Activated CD4-positive, alpha-beta T cell treated with anti-CD3 and anti-CD28 coated beads, Interleukin-2, amount 10 ng/mL, durations not matched to agents 7 days and 5 days (primary cell): Measurements from ENCODE around the gene TSPOAP1. TPM values are rescaled to one million over a fixed set of nuclear protein-coding genes. Genes with fewer than 3 reads are reported as not detected.
A peak's percentile ranks its signal among the peaks of the same experiment; 100 is the strongest.

Experiments used
- CTCF ChIA-PET: fragments of 350-600 bp; sonication (Branson Sonifier 250); formaldehyde crosslinking; loops from one replicate; lab custom pipeline; 2021; ENCODE audit warnings: antibody characterized with exemption; lab: Charles Lee
- POLR2A ChIA-PET: fragments of 350-600 bp; sonication (Branson Sonifier 250); formaldehyde crosslinking; loops from one replicate; lab custom pipeline; 2021; ENCODE audit warnings: antibody characterized with exemption; lab: Charles Lee
- DNase-seq: peaks from one replicate; pipeline ENCODE4 v3.0.0-alpha.2; 2020
- H3K27ac Mint-ChIP-seq: one replicate; pipeline ENCODE4 v1.8.0; 2021; ENCODE audit warnings: mild to moderate bottlenecking, moderate library complexity, mixed read lengths
- H3K27me3 Mint-ChIP-seq: one replicate; pipeline ENCODE4 v1.8.0; 2021; ENCODE audit warnings: mixed read lengths
- H3K36me3 Mint-ChIP-seq: one replicate; pipeline ENCODE4 v1.8.0; 2021; ENCODE audit warnings: low read depth, mixed read lengths
- H3K4me1 Mint-ChIP-seq: one replicate; pipeline ENCODE4 v1.8.0; 2021; ENCODE audit warnings: mixed read lengths
- H3K4me3 Mint-ChIP-seq: one replicate; pipeline ENCODE4 v1.8.0; 2021; ENCODE audit warnings: mild to moderate bottlenecking, moderate library complexity, mixed read lengths
- H3K9me3 Mint-ChIP-seq: one replicate; pipeline ENCODE4 v1.8.0; 2021; ENCODE audit warnings: mixed read lengths
- total RNA-seq, 2 experiments: library from RNA; stranded (reverse); gene quantifications; one replicate each; pipeline ENCODE4 v1.2.3, GENCODE V29; 2021

Gene TSPOAP1
- total RNA-seq, 2 experiments from 2014 or later = 44.1 to 57.5 TPM

DNA sequence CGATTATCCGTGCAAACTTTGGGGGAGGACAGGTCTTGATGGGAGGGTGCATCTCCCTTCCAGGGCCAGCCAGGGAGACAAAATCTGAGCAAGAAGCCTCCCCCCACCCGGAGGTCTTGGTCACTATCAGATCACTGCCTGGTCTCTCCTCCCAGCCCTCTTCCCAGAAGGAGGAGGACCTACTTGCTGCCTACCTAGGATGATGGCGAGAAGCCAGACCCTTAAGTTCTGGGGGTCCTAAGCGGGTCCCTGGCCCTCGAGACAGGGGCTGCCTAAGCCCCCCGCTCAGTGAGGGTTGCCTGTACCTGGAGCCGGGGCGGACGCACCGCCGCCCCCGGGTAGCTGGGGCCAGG, 4.6 kb downstream of the TSPOAP1 start:
- POLR2A ChIA-PET = no interaction called here
- CTCF ChIA-PET = interaction anchor here (3.4 kb wide), 1 partner anchor 20 kb away, joined by 10 read pairs; no protein-coding TSS in a partner anchor
- no peak overlapping the region for H3K4me3 Mint-ChIP-seq
- H3K4me1 Mint-ChIP-seq = peaks cover 30% of the 10 kb centered on the region
- no peaks in the 10 kb centered on the region for H3K9me3 Mint-ChIP-seq
- DNase-seq = no peak
- H3K36me3 Mint-ChIP-seq = peaks cover 12% of the 10 kb centered on the region
- H3K27ac Mint-ChIP-seq = no peak overlapping the region
- H3K27me3 Mint-ChIP-seq = peaks cover 4% of the 10 kb centered on the region

DNA sequence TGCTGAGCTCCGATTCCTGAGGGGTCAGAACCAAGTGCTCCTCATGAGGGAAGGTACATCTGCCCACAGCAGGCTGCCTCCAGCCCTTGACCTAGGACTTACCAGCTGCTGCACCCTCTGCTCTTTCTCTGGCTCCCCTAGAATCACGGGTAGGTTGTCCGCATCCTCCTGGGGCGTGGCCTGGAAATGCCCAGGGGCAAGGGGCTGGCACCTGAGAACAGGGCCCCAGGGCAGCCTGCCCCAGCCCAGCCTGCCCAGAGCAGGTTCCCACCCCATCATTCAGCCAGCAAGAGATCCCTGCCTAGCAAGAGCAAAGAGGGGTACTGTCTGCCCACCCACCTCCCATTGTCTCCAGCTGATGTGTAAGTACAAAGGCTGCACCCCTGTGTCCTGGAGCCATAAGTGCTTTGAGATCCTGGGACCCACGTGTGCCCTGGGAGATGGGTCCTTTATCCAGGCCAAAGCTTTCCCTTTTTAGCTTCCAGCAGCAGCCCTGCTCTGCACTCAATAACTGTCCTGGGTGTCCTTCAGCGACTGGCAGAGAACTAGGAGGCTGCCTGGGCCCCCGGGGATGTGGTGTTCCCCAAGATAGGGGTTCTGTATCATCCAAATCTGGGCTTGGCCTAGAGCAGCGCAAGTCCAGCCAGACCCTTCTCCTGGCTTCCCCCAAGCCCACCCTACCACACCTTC, 5.1 kb downstream of the TSPOAP1 start:
- Mint-ChIP-seq H3K27me3 (peaks cover 4% of the 10 kb centered on the region), H3K36me3 (peaks cover 10% of the 10 kb centered on the region), H3K4me1 (peaks cover 26% of the 10 kb centered on the region), H3K9me3 (no peaks in the 10 kb centered on the region), H3K4me3 (no peak overlapping the region), H3K27ac (no peak overlapping the region)
- ChIA-PET CTCF (interaction anchor here (0.5 to 3.4 kb wide), 5 partner anchors 10 to 122 kb away, joined by 5 to 10 read pairs (median 6); partner anchors contain the start of gene RNF43), POLR2A (interaction anchor here (0.6 to 1.2 kb wide), 2 partner anchors 26 to 29 kb away, joined by 3 to 5 read pairs; partner anchors contain the start of gene SUPT4H1)
- DNase-seq = no peak

DNA sequence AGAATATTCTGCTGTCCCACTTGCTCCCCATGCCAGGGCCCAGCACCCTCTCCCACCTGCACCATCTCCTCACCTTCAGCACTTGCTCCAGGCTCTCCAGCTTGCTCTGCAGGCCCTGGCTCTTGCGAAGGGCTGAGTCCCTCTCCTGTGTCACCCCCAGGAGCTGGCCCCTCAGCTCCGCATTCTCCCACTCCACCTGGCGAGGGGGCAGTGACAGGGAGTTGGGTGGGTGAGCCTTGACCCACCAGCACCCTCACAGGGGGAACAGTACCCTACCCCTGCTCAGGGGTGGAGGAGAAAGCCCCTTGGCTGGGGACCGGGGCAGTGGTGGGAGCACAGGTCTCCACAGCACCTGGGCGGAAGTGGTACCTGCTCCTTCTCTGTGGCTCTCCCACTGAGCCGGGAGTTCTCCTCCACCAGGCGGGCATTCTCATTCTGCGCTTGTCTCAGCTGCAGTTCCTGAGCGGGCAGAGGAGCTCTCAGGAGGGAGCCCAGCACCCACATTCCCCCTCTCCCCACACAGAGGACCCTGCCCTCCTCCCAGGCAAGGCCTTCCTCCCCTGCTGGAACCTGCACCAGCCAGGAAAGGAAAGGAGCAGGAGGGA, 5.9 kb downstream of the TSPOAP1 start:
- CTCF ChIA-PET = interaction anchor here (0.5 to 3.4 kb wide), 8 partner anchors 10 to 123 kb away, joined by 5 to 10 read pairs (median 6); partner anchors contain the start of genes RNF43 and SUPT4H1
- Mint-ChIP-seq H3K4me3 (no peak overlapping the region), H3K9me3 (no peaks in the 10 kb centered on the region), H3K36me3 (peaks cover 10% of the 10 kb centered on the region), H3K27me3 (peaks cover 4% of the 10 kb centered on the region), H3K4me1 (peaks cover 24% of the 10 kb centered on the region), H3K27ac (peak overlapping the region; percentile 48)
- POLR2A ChIA-PET = interaction anchor here (0.6 to 1.2 kb wide), 3 partner anchors 13 to 29 kb away, joined by 3 to 5 read pairs (median 4); partner anchors contain the start of gene SUPT4H1
- DNase-seq = no peak

DNA sequence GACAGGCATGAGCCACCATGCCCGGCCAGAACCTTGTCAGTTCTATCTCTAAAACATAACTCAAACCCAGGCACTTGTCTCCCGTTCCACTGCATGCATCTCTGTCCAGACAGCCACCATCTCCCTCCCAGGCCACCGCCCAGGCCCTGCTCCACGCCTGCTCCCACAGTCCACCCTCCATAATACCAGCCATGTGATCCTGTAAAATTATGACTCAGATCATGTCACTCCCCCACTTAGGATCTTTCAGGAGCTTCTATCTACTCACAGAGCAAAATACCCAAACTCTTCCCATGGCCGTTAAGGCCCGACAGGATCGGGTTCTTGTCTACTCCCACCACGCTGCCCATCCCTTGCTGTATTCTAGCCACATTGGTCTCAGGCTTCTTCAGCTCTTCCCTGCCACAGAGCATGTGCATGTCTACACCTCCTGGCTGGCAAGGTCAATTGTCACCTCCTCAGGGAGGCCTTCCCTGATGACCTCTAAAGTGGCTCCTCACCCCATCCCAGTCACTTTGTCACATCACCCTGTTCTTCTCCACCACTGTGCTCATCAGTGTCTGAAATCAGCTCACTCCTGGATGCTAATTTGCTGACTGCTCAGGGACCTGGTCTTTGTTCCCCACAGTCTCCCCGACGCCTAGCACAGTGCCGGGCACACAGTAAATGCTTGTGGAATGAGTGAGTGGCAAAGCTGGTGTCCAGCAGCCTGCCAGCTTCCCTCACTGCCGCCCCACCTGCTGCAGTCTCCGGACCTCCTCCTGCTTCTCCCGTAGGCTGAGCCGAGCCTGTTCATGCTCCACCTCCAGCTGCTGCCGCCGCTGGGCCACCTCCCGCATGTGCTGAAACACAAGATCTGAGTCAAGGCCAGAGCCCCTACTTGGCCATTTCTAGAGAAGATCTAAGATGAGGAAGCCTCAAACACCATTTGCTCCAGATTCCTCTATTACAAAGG, 6.7 kb downstream of the TSPOAP1 start:
- DNase-seq = no peak
- peak overlapping the region; percentile 48 for H3K27ac Mint-ChIP-seq
- H3K9me3 Mint-ChIP-seq = no peaks in the 10 kb centered on the region
- ChIA-PET POLR2A (interaction anchor here (1.0 kb wide), 2 partner anchors 14 to 23 kb away, joined by 3 to 4 read pairs; no protein-coding TSS in a partner anchor), CTCF (interaction anchor here (1.1 to 3.4 kb wide), 5 partner anchors 9 to 30 kb away, joined by 5 to 10 read pairs (median 6); partner anchors contain the start of gene SUPT4H1)
- H3K4me3 Mint-ChIP-seq = no peak overlapping the region
- peaks cover 26% of the 10 kb centered on the region for H3K4me1 Mint-ChIP-seq
- H3K27me3 Mint-ChIP-seq = peaks cover 4% of the 10 kb centered on the region
- H3K36me3 Mint-ChIP-seq = peaks cover 12% of the 10 kb centered on the region

DNA sequence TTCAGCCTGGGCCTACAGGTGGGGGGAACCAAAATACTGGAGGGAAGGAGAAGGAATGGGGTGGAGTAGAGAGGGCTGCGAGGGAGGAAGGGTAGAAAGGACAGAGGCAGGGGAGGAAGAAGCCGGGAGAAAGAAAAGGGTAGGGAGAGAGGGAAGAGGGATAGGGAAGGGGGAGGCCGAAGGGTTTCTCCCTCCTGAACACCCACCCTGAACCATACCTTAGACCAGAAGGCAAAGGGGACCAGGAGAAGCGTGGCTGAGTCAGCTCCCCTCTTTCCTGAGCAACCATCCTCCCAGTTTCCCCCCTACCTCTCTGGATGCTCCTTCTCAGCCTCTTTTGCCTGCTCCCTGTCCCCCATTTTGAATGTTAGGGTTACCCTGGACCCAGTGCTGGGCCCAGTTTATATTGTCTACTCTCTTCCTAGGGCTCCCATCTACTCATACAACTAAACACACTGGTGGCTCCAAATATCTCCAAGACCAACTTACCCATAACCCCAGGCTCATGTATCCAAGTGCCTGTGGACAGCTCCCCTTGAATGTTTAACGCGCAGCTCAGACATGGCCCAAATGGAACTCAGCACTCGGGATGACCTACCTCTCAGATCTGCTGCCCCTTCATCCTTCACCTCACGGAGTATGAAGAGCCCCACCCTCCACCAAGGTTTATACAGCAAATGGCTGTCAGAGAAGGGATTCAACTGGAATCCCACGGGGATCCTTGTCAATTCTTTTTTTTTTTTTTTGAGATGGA, 7.8 kb downstream of the TSPOAP1 start:
- H3K27ac Mint-ChIP-seq = peak overlapping the region; percentile 10
- no peak for DNase-seq
- H3K4me3 Mint-ChIP-seq = no peak overlapping the region
- peaks cover 20% of the 10 kb centered on the region for H3K4me1 Mint-ChIP-seq
- peaks cover 12% of the 10 kb centered on the region for H3K36me3 Mint-ChIP-seq
- no peaks in the 10 kb centered on the region for H3K9me3 Mint-ChIP-seq
- no peaks in the 10 kb centered on the region for H3K27me3 Mint-ChIP-seq
- ChIA-PET POLR2A (no interaction called here), CTCF (interaction anchor here (0.6 to 3.4 kb wide), 3 partner anchors 8 to 150 kb away, joined by 3 to 10 read pairs (median 8); no protein-coding TSS in a partner anchor)

DNA sequence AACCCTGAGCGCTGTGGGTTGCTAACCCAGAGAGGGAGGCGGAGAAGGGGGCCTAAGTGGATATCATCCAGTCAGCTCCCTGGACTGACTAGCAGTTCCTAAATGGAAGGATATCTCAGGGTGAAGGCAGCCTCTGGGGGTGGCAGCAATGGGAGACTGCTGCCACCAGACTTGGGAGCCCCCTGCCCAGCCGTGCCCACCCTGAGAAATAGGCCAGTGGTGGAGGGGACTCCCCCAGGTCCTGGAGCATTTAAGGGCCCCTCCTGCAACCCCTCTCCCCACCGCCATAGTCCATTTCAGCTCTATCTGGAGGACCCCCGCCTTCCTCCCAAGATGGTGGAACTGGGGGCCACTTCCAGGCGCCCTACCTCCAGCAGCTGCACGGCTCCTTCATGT, 8.4 kb downstream of the TSPOAP1 start:
- no peak for DNase-seq
- no peaks in the 10 kb centered on the region for H3K27me3 Mint-ChIP-seq

DNA sequence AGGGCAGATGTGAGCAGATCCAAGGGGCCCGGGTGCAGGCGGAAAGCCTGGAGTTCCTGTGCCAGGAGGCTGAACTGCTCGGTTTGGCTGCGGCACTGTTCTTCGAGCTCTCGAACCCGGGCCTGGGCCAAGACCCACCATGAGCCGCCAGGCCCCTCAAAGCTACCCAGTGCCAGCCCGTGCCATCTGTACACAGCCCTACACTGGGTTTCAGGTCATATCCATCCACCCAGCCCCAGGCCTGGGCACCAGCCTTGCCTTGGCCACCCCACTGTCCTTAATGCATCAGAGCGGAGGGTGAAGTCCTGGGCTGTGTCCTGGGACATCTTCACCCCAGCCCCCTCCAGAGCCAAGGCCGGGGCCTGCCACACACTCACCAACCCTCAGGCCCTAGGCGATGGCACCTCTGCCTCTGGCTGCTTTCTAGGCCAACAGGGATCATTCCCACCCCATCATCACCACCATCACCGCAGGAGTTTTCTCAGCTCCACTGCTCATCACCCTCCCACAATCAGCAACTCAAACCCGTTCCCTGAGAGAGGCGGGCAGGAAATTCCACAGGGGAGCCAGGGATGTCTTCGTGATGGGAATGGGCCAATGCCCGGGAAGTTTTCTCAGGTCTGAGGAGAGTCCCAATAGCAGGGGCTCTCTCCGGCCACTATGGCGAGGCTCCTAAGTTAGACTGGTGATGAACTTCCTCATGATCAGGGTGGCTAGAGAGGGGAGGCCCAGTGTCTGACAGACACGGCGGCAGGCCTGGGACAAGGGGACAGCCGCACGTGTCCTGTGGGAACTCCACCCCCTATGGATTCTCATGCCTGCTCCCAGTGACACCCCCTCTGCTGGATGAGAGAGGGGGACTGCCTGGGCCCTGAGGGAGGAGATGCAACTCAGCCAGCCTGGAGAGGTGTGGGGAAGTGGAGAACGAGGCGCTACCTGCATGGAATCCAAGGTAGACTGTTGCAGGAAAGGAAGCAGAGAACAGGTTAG, 9.1 kb downstream of the TSPOAP1 start:
- DNase-seq = no peak
- Mint-ChIP-seq H3K36me3 (peaks cover 14% of the 10 kb centered on the region), H3K4me3 (no peak overlapping the region), H3K27ac (no peak overlapping the region), H3K27me3 (no peaks in the 10 kb centered on the region), H3K4me1 (peaks cover 17% of the 10 kb centered on the region), H3K9me3 (no peaks in the 10 kb centered on the region)
- CTCF ChIA-PET = interaction anchor here (1.2 to 5.5 kb wide), 4 partner anchors 7 to 36 kb away, joined by 4 to 40 read pairs (median 21); partner anchors contain the start of gene TSPOAP1
- POLR2A ChIA-PET = interaction anchor here (2.4 kb wide), 1 partner anchor 33 kb away, joined by 16 read pairs; the partner anchor contains the start of gene SUPT4H1

More for the DNA sequence above, 8.4 kb downstream of the TSPOAP1 start:
- Mint-ChIP-seq H3K4me3 (no peak overlapping the region), H3K27ac (no peak overlapping the region), H3K36me3 (peaks cover 14% of the 10 kb centered on the region), H3K4me1 (peaks cover 19% of the 10 kb centered on the region), H3K9me3 (no peaks in the 10 kb centered on the region)
- ChIA-PET POLR2A (no interaction called here), CTCF (no interaction called here)

DNA sequence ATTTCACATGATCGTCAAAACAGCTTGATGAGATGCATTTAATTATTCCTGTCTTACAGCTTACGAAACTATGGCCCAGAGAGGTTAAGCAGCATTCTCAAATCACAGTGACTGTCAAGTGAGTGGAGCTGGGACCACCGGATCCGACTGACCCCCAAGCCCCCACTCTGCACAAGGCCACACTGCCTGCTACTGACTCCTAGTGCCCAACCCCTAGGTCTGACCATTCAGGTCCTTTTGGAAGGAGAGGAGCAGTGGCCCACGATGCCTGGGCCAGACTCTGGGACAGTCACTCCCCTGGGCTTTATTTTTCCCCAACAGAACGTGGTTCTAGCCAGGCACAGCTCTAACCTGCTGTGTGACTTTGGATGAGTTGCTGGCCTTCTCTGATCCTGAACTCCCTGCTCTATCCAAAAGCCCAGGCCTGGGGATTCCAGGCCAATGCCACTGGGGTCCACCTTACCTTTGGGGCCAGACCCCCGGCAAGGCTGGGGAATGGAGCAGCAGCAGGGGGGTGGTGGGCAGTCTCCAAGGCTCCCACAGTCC, 9.9 kb downstream of the TSPOAP1 start:
- peaks cover 17% of the 10 kb centered on the region for H3K4me1 Mint-ChIP-seq
- H3K9me3 Mint-ChIP-seq = no peaks in the 10 kb centered on the region
- H3K4me3 Mint-ChIP-seq = no peak overlapping the region
- CTCF ChIA-PET = interaction anchor here (1.2 to 5.5 kb wide), 6 partner anchors 8 to 169 kb away, joined by 4 to 40 read pairs (median 21); partner anchors contain the start of genes HSF5, RNF43 and TSPOAP1
- POLR2A ChIA-PET = interaction anchor here (2.4 kb wide), 1 partner anchor 34 kb away, joined by 16 read pairs; the partner anchor contains the start of gene SUPT4H1
- H3K27me3 Mint-ChIP-seq = no peaks in the 10 kb centered on the region
- peak overlapping the region; percentile 75 for H3K27ac Mint-ChIP-seq
- H3K36me3 Mint-ChIP-seq = peaks cover 17% of the 10 kb centered on the region
- no peak for DNase-seq

DNA sequence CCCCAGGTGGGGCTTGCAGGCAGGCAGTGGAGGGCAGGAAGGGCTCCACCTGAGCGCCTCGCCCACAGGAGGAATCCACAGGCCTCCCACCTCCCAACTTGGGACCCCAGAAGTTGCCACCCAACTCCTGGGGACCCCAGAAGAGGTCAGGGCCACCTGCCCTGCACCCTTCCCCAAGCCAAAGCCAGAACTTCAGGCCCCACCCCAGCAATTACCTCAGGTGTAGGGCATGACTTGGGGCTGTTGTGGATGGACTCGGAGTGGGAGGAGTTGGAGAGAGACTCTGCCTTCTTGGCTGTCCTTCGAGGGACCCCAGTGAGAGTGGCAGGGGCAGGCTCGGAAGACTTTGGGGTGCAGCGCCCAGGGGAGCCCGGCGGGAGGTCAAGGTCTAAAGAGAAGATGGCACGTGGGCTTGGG, 10.5 kb downstream of the TSPOAP1 start:
- Mint-ChIP-seq H3K36me3 (peaks cover 18% of the 10 kb centered on the region), H3K27me3 (no peaks in the 10 kb centered on the region), H3K9me3 (no peaks in the 10 kb centered on the region), H3K27ac (peak overlapping the region; percentile 86), H3K4me3 (no peak overlapping the region), H3K4me1 (peaks cover 17% of the 10 kb centered on the region)
- ChIA-PET POLR2A (interaction anchor here (0.9 to 3.2 kb wide), 9 partner anchors 9 to 121 kb away, joined by 3 to 25 read pairs (median 6); partner anchors contain the start of genes RNF43, SUPT4H1 and TSPOAP1), CTCF (interaction anchor here (0.6 to 5.5 kb wide), 40 partner anchors 9 to 765 kb away, joined by 3 to 40 read pairs (median 4); partner anchors contain the start of genes HSF5, MTMR4, RNF43 and SUPT4H1)
- peak; percentile 5 for DNase-seq
